ENCODE data around the gene ASAH2. TPM values are rescaled to one million over a fixed set of nuclear protein-coding genes. Genes with fewer than 3 reads are reported as not detected.

ASAH2 gene
- polyA plus RNA-seq, 1 experiment, result 1.6 TPM

- peaks cover 22% of the 10 kb centered on the region for H3K27me3 ChIP-seq (ENCODE audit: control insufficient read depth, insufficient read depth, low read length)
- no peak overlapping the region for H3K4me3 ChIP-seq (ENCODE audit: low read depth, low read length)
- CTCF ChIA-PET, result interaction anchor here (1.5 kb wide), 1 partner anchor 10 kb away, joined by 3 read pairs; no protein-coding TSS in a partner anchor
- DNase-seq (ENCODE audit: low read depth, low spot score), result no peak
- POLR2A ChIA-PET, result no interaction called here
- H3K9me3 ChIP-seq (ENCODE audit: control insufficient read depth, insufficient read depth, low read length), result no peaks in the 10 kb centered on the region
- no peak for TF ChIP-seq CTCF (IDR thresholded peaks at IDR 0.05; ENCODE audit: low read depth, low read length)
- no peak overlapping the region for H3K27ac ChIP-seq (ENCODE audit: low read depth, low read length)
Observed at GRCh38 chr10:50234486-50234885, 16.8 kb downstream of the ASAH2 start.

GRCh38 chr10:50232261-50232639 is 19.1 kb downstream of the ASAH2 start:
- ChIA-PET POLR2A (no interaction called here), CTCF (no interaction called here)
- Histone ChIP-seq H3K27me3 (ENCODE audit: control insufficient read depth, insufficient read depth, low read length) (peaks cover 21% of the 10 kb centered on the region), H3K27ac (ENCODE audit: low read depth, low read length) (no peak overlapping the region), H3K9me3 (ENCODE audit: control insufficient read depth, insufficient read depth, low read length) (no peaks in the 10 kb centered on the region), H3K4me3 (ENCODE audit: low read depth, low read length) (no peak overlapping the region)
- TF ChIP-seq CTCF (IDR thresholded peaks at IDR 0.05; ENCODE audit: low read depth, low read length), result no peak
- DNase-seq (ENCODE audit: low read depth, low spot score), result no peak

GRCh38 chr10:50231515-50232260 is 19.6 kb downstream of the ASAH2 start:
- ChIA-PET POLR2A (no interaction called here), CTCF (no interaction called here)
- TF ChIP-seq CTCF (IDR thresholded peaks at IDR 0.05; ENCODE audit: low read depth, low read length), result no peak
- no peak overlapping the region for H3K4me3 ChIP-seq (ENCODE audit: low read depth, low read length)
- H3K9me3 ChIP-seq (ENCODE audit: control insufficient read depth, insufficient read depth, low read length), result no peaks in the 10 kb centered on the region
- no peak for DNase-seq (ENCODE audit: low read depth, low spot score)
- H3K27ac ChIP-seq (ENCODE audit: low read depth, low read length), result no peak overlapping the region
- peaks cover 19% of the 10 kb centered on the region for H3K27me3 ChIP-seq (ENCODE audit: control insufficient read depth, insufficient read depth, low read length)

GRCh38 chr10:50229460-50229859 is 21.9 kb downstream of the ASAH2 start:
- TF ChIP-seq CTCF (IDR thresholded peaks at IDR 0.05; ENCODE audit: low read depth, low read length), result no peak
- CTCF ChIA-PET, result no interaction called here
- POLR2A ChIA-PET, result no interaction called here

GRCh38 chr10:50228672-50229071 is 22.6 kb downstream of the ASAH2 start:
- no peak for DNase-seq (ENCODE audit: low read depth, low spot score)
- ChIA-PET CTCF (no interaction called here), POLR2A (no interaction called here)
- no peak overlapping the region for H3K27ac ChIP-seq (ENCODE audit: low read depth, low read length)
- no peaks in the 10 kb centered on the region for H3K9me3 ChIP-seq (ENCODE audit: control insufficient read depth, insufficient read depth, low read length)
- no peak for TF ChIP-seq CTCF (IDR thresholded peaks at IDR 0.05; ENCODE audit: low read depth, low read length)
- H3K27me3 ChIP-seq (ENCODE audit: control insufficient read depth, insufficient read depth, low read length), result peaks cover 10% of the 10 kb centered on the region
- no peak overlapping the region for H3K4me3 ChIP-seq (ENCODE audit: low read depth, low read length)

More at GRCh38 chr10:50229460-50229859, 21.9 kb downstream of the ASAH2 start:
- Histone ChIP-seq H3K4me3 (ENCODE audit: low read depth, low read length) (no peak overlapping the region), H3K27ac (ENCODE audit: low read depth, low read length) (no peak overlapping the region), H3K27me3 (ENCODE audit: control insufficient read depth, insufficient read depth, low read length) (peaks cover 10% of the 10 kb centered on the region), H3K9me3 (ENCODE audit: control insufficient read depth, insufficient read depth, low read length) (no peaks in the 10 kb centered on the region)
- DNase-seq (ENCODE audit: low read depth, low spot score), result no peak

Data from AG04450 (cell line).